HUES6 (cell line): ENCODE measurements around the gene PER1.
"Not testable (repeated sequence)": the region's sequence is repeated elsewhere in the genome, so short reads cannot be mapped to it uniquely, and the experiment has no call there.

Experiments used
- H3K27ac ChIP-seq: 2 replicates; pipeline ENCODE4 v1.7.0; 2013; ENCODE audit warnings: low read depth, mild to moderate bottlenecking, low read length, inconsistent platforms
- H3K27me3 ChIP-seq: 2 replicates; pipeline ENCODE4 v1.6.1; 2013; ENCODE audit warnings: low read length; ENCODE audit not compliant: control insufficient read depth, insufficient read depth
- H3K36me3 ChIP-seq: 2 replicates; pipeline ENCODE4 v1.6.1; 2013; ENCODE audit warnings: low read length; ENCODE audit not compliant: control insufficient read depth, insufficient read depth
- H3K4me1 ChIP-seq: 2 replicates; pipeline ENCODE4 v1.6.1; 2013; ENCODE audit warnings: low read length; ENCODE audit not compliant: control insufficient read depth, insufficient read depth
- H3K4me3 ChIP-seq: 2 replicates; pipeline ENCODE4 v1.5.1; 2013; ENCODE audit warnings: low read depth, low read length
- H3K9ac ChIP-seq: one replicate; pipeline ENCODE4 v1.6.1; 2013; ENCODE audit warnings: mild to moderate bottlenecking, low read length
- H3K9me3 ChIP-seq: 2 replicates; pipeline ENCODE4 v1.6.1; 2013; ENCODE audit warnings: low read depth, low read length; ENCODE audit not compliant: control insufficient read depth, insufficient read depth

PER1 gene

DNA sequence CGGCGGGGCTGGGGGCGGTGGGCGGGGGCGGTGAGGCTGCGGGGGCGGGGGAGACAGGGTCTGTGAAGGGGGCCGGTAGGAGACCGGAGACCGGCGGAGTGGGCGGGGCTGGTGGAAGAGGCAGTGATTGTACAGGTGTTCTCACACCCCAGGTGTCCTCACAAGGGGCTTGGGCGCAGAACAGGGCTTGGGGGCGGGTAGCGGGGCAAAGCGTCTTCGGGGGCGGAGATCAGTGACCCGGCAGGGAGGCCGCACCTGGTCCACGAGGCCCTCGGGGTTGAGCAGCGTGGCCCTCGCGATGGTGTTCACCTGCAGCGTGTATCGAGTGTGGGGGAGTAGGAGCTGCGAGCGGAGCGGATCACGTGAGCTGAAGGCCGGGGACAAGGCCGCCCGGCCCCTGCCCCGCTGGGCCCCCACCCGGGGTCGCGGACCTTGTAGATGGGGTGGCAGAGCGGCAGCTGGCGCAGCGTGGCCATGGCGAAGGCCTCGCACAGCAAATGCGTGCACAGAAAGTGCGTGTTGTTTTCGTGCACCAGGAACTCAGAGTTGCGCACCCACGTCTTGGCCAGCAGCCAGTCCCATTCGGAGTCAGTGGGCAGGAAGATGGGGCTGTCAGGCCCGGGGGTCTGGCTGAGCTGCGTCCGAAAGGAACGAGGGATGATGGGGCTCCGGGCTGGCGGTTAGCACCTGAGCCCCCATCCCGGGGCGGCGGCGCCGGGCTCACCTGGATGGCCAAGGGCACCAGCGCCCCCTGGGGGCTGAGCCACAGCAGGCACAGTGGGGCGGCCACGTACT is 42.3 kb downstream of the PER1 start:
- H3K27me3 ChIP-seq, result peaks cover 72% of the 10 kb centered on the region
- no peaks in the 10 kb centered on the region for H3K9me3 ChIP-seq
- H3K4me1 ChIP-seq, result peaks cover 6% of the 10 kb centered on the region; the same call in 1 of the 2 replicates
- peak overlapping the region; percentile 64 for H3K4me3 ChIP-seq
- H3K27ac ChIP-seq, result no peak overlapping the region
- H3K36me3 ChIP-seq, result no peaks in the 10 kb centered on the region
- peak overlapping the region; percentile 4 for H3K9ac ChIP-seq

- Histone ChIP-seq H3K9ac (no peak overlapping the region), H3K9me3 (no peaks in the 10 kb centered on the region), H3K36me3 (no peaks in the 10 kb centered on the region), H3K27ac (no peak overlapping the region), H3K4me3 (no peak overlapping the region), H3K4me1 (peaks cover 6% of the 10 kb centered on the region; the same call in 1 of the 2 replicates), H3K27me3 (peaks cover 72% of the 10 kb centered on the region)
These were observed 43.1 kb downstream of the PER1 start for GRCh38 chr17:8108972-8109660.

DNA sequence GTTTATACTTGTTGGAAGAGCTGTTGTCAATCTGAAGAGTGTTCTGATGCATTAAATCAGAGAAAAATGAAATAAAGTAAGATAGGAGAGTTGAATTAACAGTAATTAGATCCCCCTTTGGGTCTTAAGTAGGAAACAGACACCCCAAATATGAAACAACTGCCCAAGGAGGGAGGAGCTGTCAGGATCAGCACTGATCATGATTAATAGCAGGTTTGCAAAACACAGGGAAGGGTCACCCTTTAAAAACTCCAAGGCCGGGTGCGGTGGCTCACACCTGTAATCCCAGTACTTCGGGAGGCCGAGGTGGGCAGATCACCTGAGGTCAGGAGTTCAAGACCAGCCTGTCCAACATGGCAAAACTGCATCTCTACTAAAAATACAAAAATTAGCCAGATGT is 45.2 kb downstream of the PER1 start:
- not testable (repeated sequence) for H3K4me3 ChIP-seq, H3K9ac ChIP-seq, H3K27ac ChIP-seq, H3K36me3 ChIP-seq, H3K9me3 ChIP-seq, H3K4me1 ChIP-seq
- H3K27me3 ChIP-seq, result peaks cover 67% of the 10 kb centered on the region

DNA sequence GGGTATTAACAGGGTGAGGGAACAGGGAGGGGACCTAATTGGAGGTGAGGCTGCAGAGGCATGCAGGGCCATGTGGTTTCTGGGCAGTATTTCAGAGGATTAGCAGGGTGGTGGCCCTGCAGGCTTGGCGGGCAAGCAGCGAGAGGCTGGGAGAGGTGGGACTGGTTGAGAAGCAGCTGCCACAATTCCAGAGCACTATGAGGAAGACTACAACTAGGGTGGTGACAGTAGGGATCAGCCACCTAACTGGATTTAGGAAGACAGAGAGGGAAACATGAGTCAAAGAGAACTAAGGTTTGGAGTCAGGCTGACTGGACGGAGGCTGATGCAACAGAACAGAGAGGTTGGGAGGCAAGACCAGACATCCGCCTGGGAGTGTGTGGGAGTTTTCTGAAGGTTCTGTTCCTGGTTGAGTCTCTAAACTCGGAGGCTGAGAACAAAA is 46.2 kb downstream of the PER1 start:
- no peaks in the 10 kb centered on the region for H3K9me3 ChIP-seq
- no peak overlapping the region for H3K4me3 ChIP-seq
- no peaks in the 10 kb centered on the region for H3K36me3 ChIP-seq
- peaks cover 57% of the 10 kb centered on the region for H3K27me3 ChIP-seq
- peak overlapping the region; percentile 53 for H3K9ac ChIP-seq
- H3K4me1 ChIP-seq, result peaks cover 6% of the 10 kb centered on the region; the same call in 1 of the 2 replicates
- H3K27ac ChIP-seq, result no peak overlapping the region

DNA sequence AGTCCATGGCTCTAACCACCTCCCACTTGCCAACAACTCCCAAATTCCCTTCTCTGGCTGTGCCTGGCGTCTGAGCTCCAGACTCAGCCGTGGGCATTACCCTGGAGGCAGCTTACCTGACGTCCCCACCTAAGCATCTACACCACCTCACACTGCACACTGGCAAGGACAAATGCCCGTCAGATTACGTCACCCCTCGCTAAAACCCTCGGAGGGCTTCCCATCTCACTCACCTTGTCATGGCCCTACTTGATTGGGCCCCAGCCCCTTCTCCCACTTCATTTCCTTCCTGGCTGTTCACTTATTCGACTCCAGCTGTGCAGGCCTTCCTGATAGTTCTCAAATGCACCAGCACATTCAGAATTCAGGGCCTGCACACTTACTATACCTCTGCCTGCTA is 47.3 kb downstream of the PER1 start:
- Histone ChIP-seq H3K27me3 (peaks cover 46% of the 10 kb centered on the region), H3K9ac (no peak overlapping the region), H3K36me3 (no peaks in the 10 kb centered on the region), H3K9me3 (no peaks in the 10 kb centered on the region), H3K27ac (no peak overlapping the region), H3K4me1 (peaks cover 6% of the 10 kb centered on the region; the same call in 1 of the 2 replicates), H3K4me3 (no peak overlapping the region)

DNA sequence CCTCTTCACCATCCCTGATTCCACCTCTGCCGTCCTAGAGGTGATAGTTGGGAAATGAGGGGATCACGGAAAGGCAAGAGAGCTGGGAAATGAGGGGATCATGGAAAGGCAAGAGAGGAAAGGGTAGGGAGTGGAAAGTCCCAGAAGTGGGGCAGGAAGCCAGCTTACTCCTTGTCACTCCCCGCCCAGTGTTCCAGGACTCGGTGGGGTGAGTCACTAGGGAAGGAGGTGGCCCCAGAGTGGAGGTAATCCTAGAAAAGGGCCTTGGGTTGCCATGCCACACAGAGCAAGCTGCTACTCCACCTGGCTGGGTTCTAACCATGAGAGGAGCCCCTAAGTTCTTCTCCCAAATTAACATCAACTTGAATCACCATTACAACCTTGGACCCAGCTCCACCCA is 48.7 kb downstream of the PER1 start:
- Histone ChIP-seq H3K9me3 (no peaks in the 10 kb centered on the region), H3K4me1 (peaks cover 6% of the 10 kb centered on the region; the same call in 1 of the 2 replicates), H3K9ac (no peak overlapping the region)

GRCh38 chr17:8101721-8102120 is 50.5 kb downstream of the PER1 start:
- Histone ChIP-seq H3K9me3 (no peaks in the 10 kb centered on the region), H3K27me3 (peaks cover 32% of the 10 kb centered on the region; the same call in 1 of the 2 replicates), H3K9ac (no peak overlapping the region), H3K4me3 (no peak overlapping the region), H3K36me3 (no peaks in the 10 kb centered on the region), H3K4me1 (peaks cover 6% of the 10 kb centered on the region; the same call in 1 of the 2 replicates), H3K27ac (no peak overlapping the region)

More for the DNA sequence above, 48.7 kb downstream of the PER1 start:
- Histone ChIP-seq H3K27ac (no peak overlapping the region), H3K27me3 (peaks cover 33% of the 10 kb centered on the region), H3K4me3 (no peak overlapping the region), H3K36me3 (no peaks in the 10 kb centered on the region)

- no peak overlapping the region for H3K27ac ChIP-seq
- H3K4me3 ChIP-seq, result no peak overlapping the region
- H3K27me3 ChIP-seq, result peaks cover 36% of the 10 kb centered on the region
- H3K36me3 ChIP-seq, result no peaks in the 10 kb centered on the region
- H3K9ac ChIP-seq, result no peak overlapping the region
- H3K4me1 ChIP-seq, result no peaks in the 10 kb centered on the region
- no peaks in the 10 kb centered on the region for H3K9me3 ChIP-seq
These were observed 51.4 kb downstream of the PER1 start for GRCh38 chr17:8100763-8101162.

- peaks cover 41% of the 10 kb centered on the region for H3K27me3 ChIP-seq
- no peaks in the 10 kb centered on the region for H3K9me3 ChIP-seq
- no peak overlapping the region for H3K9ac ChIP-seq
- no peaks in the 10 kb centered on the region for H3K4me1 ChIP-seq
- no peaks in the 10 kb centered on the region for H3K36me3 ChIP-seq
- no peak overlapping the region for H3K4me3 ChIP-seq
- no peak overlapping the region for H3K27ac ChIP-seq
These were observed 52.1 kb downstream of the PER1 start for GRCh38 chr17:8100111-8100510.

DNA sequence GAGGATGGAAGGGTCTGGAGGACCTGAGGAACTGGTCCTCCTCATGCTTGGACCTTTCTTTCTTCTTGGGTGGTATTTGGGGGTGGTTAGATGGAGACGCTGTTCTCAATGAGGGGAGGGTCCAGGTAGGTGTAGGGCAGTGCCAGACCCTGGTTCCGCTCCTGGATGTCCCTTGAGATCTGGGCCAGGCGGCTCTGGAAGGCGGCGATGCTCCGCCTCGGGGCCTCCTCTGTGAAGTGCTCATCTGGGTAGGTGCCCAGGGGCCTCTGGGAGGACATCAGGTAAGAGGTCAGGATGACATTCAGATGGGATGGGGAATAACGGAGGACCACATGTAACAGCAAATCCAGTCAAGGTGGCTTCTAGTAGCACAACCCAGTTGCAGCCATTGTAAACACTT is 55.7 kb downstream of the PER1 start:
- Histone ChIP-seq H3K9me3 (no peaks in the 10 kb centered on the region), H3K4me1 (no peaks in the 10 kb centered on the region), H3K4me3 (no peak overlapping the region), H3K27ac (no peak overlapping the region), H3K36me3 (no peaks in the 10 kb centered on the region), H3K9ac (no peak overlapping the region), H3K27me3 (peaks cover 31% of the 10 kb centered on the region)

DNA sequence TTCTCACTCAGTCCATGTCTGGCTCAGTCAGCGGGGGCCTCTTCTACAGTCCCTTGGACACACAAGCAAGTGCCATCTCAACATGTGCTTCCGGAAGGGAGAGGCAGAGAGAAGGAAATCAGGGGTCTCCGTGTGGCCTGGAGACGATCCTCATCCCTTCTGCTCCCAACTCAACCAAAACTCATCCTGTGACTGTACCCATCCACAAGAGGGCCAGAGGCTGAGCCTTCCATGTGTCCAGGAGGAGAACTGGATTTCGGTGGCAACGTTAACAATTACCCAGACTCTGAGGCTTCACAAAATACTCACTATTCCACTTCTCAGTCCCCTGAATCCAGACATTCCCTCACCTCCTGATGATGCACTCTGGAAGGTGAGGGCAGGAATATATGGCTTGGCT is 56.8 kb downstream of the PER1 start:
- H3K27me3 ChIP-seq, result peaks cover 31% of the 10 kb centered on the region
- no peaks in the 10 kb centered on the region for H3K9me3 ChIP-seq

More for the DNA sequence above, 56.8 kb downstream of the PER1 start:
- no peak overlapping the region for H3K9ac ChIP-seq
- no peaks in the 10 kb centered on the region for H3K36me3 ChIP-seq
- no peak overlapping the region for H3K4me3 ChIP-seq
- no peak overlapping the region for H3K27ac ChIP-seq
- no peaks in the 10 kb centered on the region for H3K4me1 ChIP-seq
